GM12878 (cell line): ENCODE data around the gene TXNRD1. TPM values are rescaled to one million over a fixed set of nuclear protein-coding genes. Genes with fewer than 3 reads are reported as not detected.

Experiments
- ATAC-seq: fragments of 200-7000 bp; cut with Tn5 transposase; 3 replicates; pipeline ENCODE4 v1.9.1; 2020; ENCODE audit warnings: mild to moderate bottlenecking, moderate library complexity
- BruUV-seq: library from RNA; stranded (reverse); fragments of 400-500 nt; replicated peaks from 2 replicates; lab custom pipeline; 2021; lab: Mats Ljungman, UMichigan
- CTCF ChIA-PET: fragments of 300-600 bp; sonication (Branson Sonifier 250); formaldehyde crosslinking; extraction: SDS; loops from one replicate; lab custom pipeline; 2021; ENCODE audit warnings: inconsistent platforms; lab: Yijun Ruan, JAX
- POLR2A ChIA-PET: fragments of 350-600 bp; formaldehyde crosslinking; extraction: SDS; loops from one replicate; lab custom pipeline; 2021; ENCODE audit warnings: inconsistent platforms; lab: Charles Lee
- RAD21 ChIA-PET: fragments of 300-600 bp; sonication (Branson Sonifier 250); formaldehyde crosslinking; loops from one replicate; lab custom pipeline; 2023; ENCODE audit warnings: antibody characterized with exemption; ENCODE audit not compliant: unreplicated experiment; lab: Charles Lee
- SMC1A ChIA-PET: fragments of 300-600 bp; sonication (Branson Sonifier 250); formaldehyde crosslinking; loops from one replicate; lab custom pipeline; 2023; ENCODE audit not compliant: unreplicated experiment, uncharacterized antibody; lab: Charles Lee
- DNase-seq: peaks from one replicate; pipeline ENCODE4 v3.0.0-alpha.2; 2011; ENCODE audit warnings: low read depth, low spot score
- FAIRE-seq: peaks from 3 replicates; lab custom pipeline; 2011; peaks lifted over from hg19 to GRCh38; lab: Jason Lieb, UNC
- H2AFZ ChIP-seq: 2 replicates; pipeline ENCODE4 v1.6.0; 2011; ENCODE audit warnings: low read depth, low read length, control low read depth; ENCODE audit not compliant: control insufficient read depth
- H3K27ac ChIP-seq: 2 replicates; pipeline ENCODE4 v1.5.1; 2011; ENCODE audit warnings: control low read depth; ENCODE audit not compliant: control insufficient read depth, insufficient read depth
- H3K27me3 ChIP-seq, 2 experiments: replicated peaks in 1 of 2; 2 replicates each; pipeline versions ENCODE4 v1.6.0 to v1.6.1; 2011; ENCODE audit warnings: low read length in 1 of 2; ENCODE audit not compliant: control insufficient read depth in 2 of 2, insufficient read depth in 2 of 2
- H3K36me3 ChIP-seq, 2 experiments: 2 replicates each; pipeline ENCODE4 v1.5.1; 2011; ENCODE audit warnings: low read length in 1 of 2; ENCODE audit not compliant: control insufficient read depth in 2 of 2, insufficient read depth in 2 of 2
- H3K4me1 ChIP-seq: 2 replicates; pipeline ENCODE4 v1.6.1; 2011; ENCODE audit warnings: mild to moderate bottlenecking, low read length, moderate library complexity, mixed read lengths; ENCODE audit not compliant: control insufficient read depth, insufficient read depth
- H3K4me2 ChIP-seq: 2 replicates; pipeline ENCODE4 v1.6.0; 2011; ENCODE audit warnings: control low read depth; ENCODE audit not compliant: control insufficient read depth, insufficient read depth
- H3K4me3 ChIP-seq: fragments of 200-600 bp; sonication (generic); 2 replicates; pipeline ENCODE4 v1.5.1; 2016
- H3K79me2 ChIP-seq: 2 replicates; pipeline ENCODE4 v1.6.0; 2011; ENCODE audit warnings: low read length; ENCODE audit not compliant: control insufficient read depth, insufficient read depth
- H3K9ac ChIP-seq: 2 replicates; pipeline ENCODE4 v1.8.0; 2011; ENCODE audit warnings: low read length, control low read depth, mixed read lengths; ENCODE audit not compliant: control insufficient read depth, insufficient read depth
- H3K9me3 ChIP-seq: replicated peaks from 3 replicates; pipeline ENCODE4 v1.5.1; 2011; ENCODE audit warnings: mild to moderate bottlenecking, low read length; ENCODE audit not compliant: control insufficient read depth, insufficient read depth
- H4K20me1 ChIP-seq: 2 replicates; pipeline ENCODE4 v1.6.0; 2011; ENCODE audit not compliant: control insufficient read depth, insufficient read depth
- BACH1 ChIP-seq: fragments of 450-650 bp; IDR thresholded peaks from 2 replicates; pipeline ENCODE4 v1.6.1; 2017; ENCODE audit warnings: mild to moderate bottlenecking, borderline replicate concordance
- CHD4 ChIP-seq: fragments of 200-600 bp; sonication (generic); IDR thresholded peaks from 2 replicates; pipeline ENCODE4 v1.6.1; 2016; ENCODE audit warnings: mild to moderate bottlenecking
- IKZF2 ChIP-seq, 2 experiments: fragments of 450-650 bp; IDR thresholded peaks; 2 replicates each; pipeline ENCODE4 v1.6.1; 2017; ENCODE audit warnings: mild to moderate bottlenecking in 2 of 2, moderate library complexity in 2 of 2
- MEF2A ChIP-seq: IDR thresholded peaks from 2 replicates; pipeline ENCODE4 v1.6.1; 2011; ENCODE audit warnings: low read depth, mild to moderate bottlenecking, low read length, moderate library complexity; ENCODE audit not compliant: insufficient read depth
- POLR2AphosphoS5 ChIP-seq: IDR thresholded peaks from 2 replicates; pipeline ENCODE4 v1.6.1; 2011; ENCODE audit warnings: mild to moderate bottlenecking, low read length, inconsistent platforms
- RAD51 ChIP-seq: fragments of 450-650 bp; IDR thresholded peaks from 2 replicates; pipeline ENCODE4 v1.6.1; 2016; ENCODE audit warnings: moderate library complexity, mild to moderate bottlenecking, inconsistent platforms
- RELA ChIP-seq: fragments of 450-650 bp; IDR thresholded peaks from 2 replicates; pipeline ENCODE4 v1.8.0; 2014; ENCODE audit warnings: borderline replicate concordance; ENCODE audit not compliant: partially characterized antibody
- SREBF1 ChIP-seq: IDR thresholded peaks from 2 replicates; pipeline ENCODE4 v1.6.1; 2012; ENCODE audit warnings: mild to moderate bottlenecking, low read length
- YY1 ChIP-seq: IDR thresholded peaks from 2 replicates; pipeline ENCODE4 v1.6.1; 2011; ENCODE audit warnings: low read depth, mild to moderate bottlenecking, low read length
- ZZZ3 ChIP-seq: IDR thresholded peaks from 2 replicates; pipeline ENCODE4 v1.6.1; 2011; ENCODE audit warnings: low read depth; ENCODE audit not compliant: control insufficient read depth, insufficient read length
- WGBS: methylation state at CpG from one replicate; pipeline ENCODE4 v1.1.6; 2016; ENCODE audit warnings: low lambda C conversion rate; ENCODE audit not compliant: insufficient replicate concordance, insufficient coverage; ENCODE audit errors: missing lambda C conversion rate; 5-methylcytosine and 5-hydroxymethylcytosine counted together
- in situ Hi-C: fragments of 300-500 bp; cut with MboI; formaldehyde crosslinking; loops from 9 replicates; pipeline ENCODE4 v1.14.3; 2018; ENCODE audit warnings: mixed read lengths
- intact Hi-C: fragments of 100-400 bp; cut with micrococcal nuclease; formaldehyde crosslinking; loops from one replicate; pipeline ENCODE4 v1.14.2; 2022; ENCODE audit not compliant: unreplicated experiment
- polyA plus RNA-seq, 11 experiments: library from polyadenylated mRNA; depleted of rRNA in 4 of 11; unstranded in 6 of 11; stranded (reverse) in 5 of 11; fragments of >200 nt; fragmentation: Nextera tagmentation in 4 of 11; fragmentation: Illumina TruSeq in 1 of 11; extraction: Ambion mirVana in 4 of 11; extraction: Trizol in 1 of 11; gene quantifications; 1 replicate in 1 of 11; 2 replicates in 10 of 11; pipeline versions ENCODE4 v1.2.1 to v1.2.3, GENCODE V29; 2011 to 2016; ENCODE audit warnings: inconsistent platforms in 2 of 11, missing spikeins in 2 of 11, low read depth in 1 of 11
- total RNA-seq, 4 experiments: library from RNA; depleted of rRNA in 3 of 4; stranded (reverse); fragments of >200 nt in 3 of 4; fragmentation: Illumina TruSeq in 1 of 4; extraction: Trizol in 1 of 4; gene quantifications; 2 replicates each; pipeline versions ENCODE4 v1.2.1 to v1.2.3, GENCODE V29; 2013 to 2021

Gene TXNRD1
- total and polyA plus RNA-seq, 10 of the 15 experiments (the other 5 are each of a cell fraction or from before 2014, with no cell fraction given), result 52.6 to 84.6 (median 67.8) TPM

GRCh38 chr12:104187446-104188155, 28.0 kb upstream of the TXNRD1 start:
- Histone ChIP-seq H3K9me3 (peaks cover 2% of the 10 kb centered on the region; the same call in 1 of the 3 replicates), H4K20me1 (no peaks in the 10 kb centered on the region), H3K27ac (no peak overlapping the region), H2AFZ (no peak overlapping the region), H3K79me2 (no peaks in the 10 kb centered on the region), H3K4me1 (no peaks in the 10 kb centered on the region; the same call in 1 of the 2 replicates), H3K36me3 (no peaks in the 10 kb centered on the region), H3K4me3 (no peak overlapping the region), H3K9ac (no peak overlapping the region), H3K4me2 (no peak overlapping the region), H3K27me3 (no peaks in the 10 kb centered on the region)
- BruUV-seq, result no TSS peak
- POLR2A ChIA-PET, result no interaction called here
- no peak for ATAC-seq
- SMC1A ChIA-PET, result no interaction called here
- in situ Hi-C loops, result no loop called here
- TF ChIP-seq CHD4 (no peak), ZZZ3 (no peak), MEF2A (no peak), SREBF1 (no peak), POLR2AphosphoS5 (no peak), RAD51 (no peak), BACH1 (no peak), YY1 (no peak), RELA (no peak), IKZF2 (IDR thresholded peaks at IDR 0.05) (no peak)
- intact Hi-C loops, result no loop called here
- 86% methylated on average over 18 of the region's 18 CpGs for WGBS
- CTCF ChIA-PET, result interaction anchor here (0.7 kb wide), 1 partner anchor 15 kb away, joined by 3 read pairs; no protein-coding TSS in a partner anchor
- DNase-seq, result no peak
- RAD21 ChIA-PET, result no interaction called here
- no peak for FAIRE-seq
